NT2/D1 (cell line): Measurements from ENCODE around the gene ASZ1.

Source experiments
- SUZ12 ChIP-seq: IDR thresholded peaks from 2 replicates; pipeline ENCODE4 v1.6.1; 2011; ENCODE audit not compliant: insufficient read length, insufficient read depth; ENCODE audit errors: extremely low read depth
- YY1 ChIP-seq: IDR thresholded peaks from 2 replicates; pipeline ENCODE4 v1.6.1; 2011; ENCODE audit not compliant: insufficient read length, insufficient read depth
- ZNF274 ChIP-seq: IDR thresholded peaks from 2 replicates; pipeline ENCODE4 v1.6.1; 2011; ENCODE audit warnings: mild to moderate bottlenecking, low read depth, low read length

GRCh38 chr7:117411539-117411938 lies 15.8 kb downstream of the ASZ1 start:
- no peak for TF ChIP-seq ZNF274
- no peak for TF ChIP-seq YY1
- TF ChIP-seq SUZ12 = no peak
